ENCODE measurements around the gene GRM1. TPM values are rescaled to one million over a fixed set of nuclear protein-coding genes. Genes with fewer than 3 reads are reported as not detected.

The GRM1 gene
- total and polyA plus RNA-seq, 2 of the 4 experiments (the other 2 are of a cell fraction) = not detected

DNA sequence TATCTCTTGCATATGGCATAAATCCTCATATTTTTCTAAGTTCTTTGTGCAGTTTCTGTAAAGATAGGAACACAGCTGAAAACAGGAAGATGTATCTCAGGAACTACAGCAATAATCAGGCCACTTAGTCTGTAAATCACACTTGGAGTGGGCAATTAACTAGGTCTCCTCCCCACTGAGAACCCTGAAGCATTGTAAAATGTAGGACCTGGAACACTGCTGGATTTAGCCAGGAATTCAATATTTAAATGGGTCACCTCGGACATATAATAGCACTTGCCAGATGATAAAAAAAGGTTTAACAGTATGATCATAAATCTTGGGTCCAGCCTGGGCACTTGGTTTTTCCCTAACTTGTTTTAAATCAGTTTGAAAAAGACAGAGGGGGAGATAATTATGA lies 155.0 kb downstream of the GRM1 start:
- no peak overlapping the region for H3K4ac ChIP-seq (ENCODE audit: low read depth, low read length)
- TF ChIP-seq CEBPB (IDR thresholded peaks at IDR 0.05; ENCODE audit: low read depth, low read length) = no peak
- TF ChIP-seq, protein P1, sequence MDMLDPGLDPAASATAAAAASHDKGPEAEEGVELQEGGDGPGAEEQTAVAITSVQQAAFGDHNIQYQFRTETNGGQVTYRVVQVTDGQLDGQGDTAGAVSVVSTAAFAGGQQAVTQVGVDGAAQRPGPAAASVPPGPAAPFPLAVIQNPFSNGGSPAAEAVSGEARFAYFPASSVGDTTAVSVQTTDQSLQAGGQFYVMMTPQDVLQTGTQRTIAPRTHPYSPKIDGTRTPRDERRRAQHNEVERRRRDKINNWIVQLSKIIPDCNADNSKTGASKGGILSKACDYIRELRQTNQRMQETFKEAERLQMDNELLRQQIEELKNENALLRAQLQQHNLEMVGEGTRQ (IDR thresholded peaks at IDR 0.05; ENCODE audit: low read depth, low read length) = no peak
- TF ChIP-seq POLR2A (IDR thresholded peaks at IDR 0.05; ENCODE audit: low read depth, low read length) = no peak
- no peak for TF ChIP-seq RFX5 (IDR thresholded peaks at IDR 0.05; ENCODE audit: low read depth, low read length)
- in situ Hi-C loops (cut with MboI; ENCODE audit: low sequenced_read_pairs) (no loop called here), dilution Hi-C loops (cut with HindIII; ENCODE audit: low sequenced_read_pairs, unreplicated experiment) (no loop called here), intact Hi-C loops (cut with micrococcal nuclease) (loop anchor here (10.0 kb wide), 1 partner anchor 291 kb away; no protein-coding TSS in a partner anchor)
- H2AK5ac ChIP-seq (ENCODE audit: low read depth, low read length) = no peak overlapping the region
- no peak overlapping the region for H4K8ac ChIP-seq (ENCODE audit: low read depth in 2 of 2, low read length in 2 of 2)
- H3K9me1 ChIP-seq (ENCODE audit: insufficient read depth, low read length) = no peaks in the 10 kb centered on the region
- no CpG with 5 or more reads among the region's 1 CpG for WGBS, 2 experiments (ENCODE audit: extremely low coverage in 2 of 2, insufficient read length in 1 of 2)
- no peak overlapping the region for H2BK15ac ChIP-seq (ENCODE audit: low read depth, low read length)
- no TSS peak for BruUV-seq (replicated peaks)
- H3K79me1 ChIP-seq (ENCODE audit: low read depth in 1 of 2, low read length in 2 of 2) = no peaks in the 10 kb centered on the region
- no peak overlapping the region for H3K56ac ChIP-seq (ENCODE audit: extremely low read depth, insufficient read depth, low read length)
- no peak overlapping the region for H3K4me2 ChIP-seq (ENCODE audit: low read depth, low read length)
- no peak for DNase-seq
- H3K4me1 ChIP-seq (ENCODE audit: control insufficient read depth, insufficient read depth, low read length) = no peaks in the 10 kb centered on the region
- H3K27ac ChIP-seq (ENCODE audit: insufficient read depth, low read length) = no peak overlapping the region
- H2BK5ac ChIP-seq (ENCODE audit: low read depth, low read length, poor library complexity, severe bottlenecking) = no peak overlapping the region
- no peaks in the 10 kb centered on the region for H4K20me1 ChIP-seq (ENCODE audit: insufficient read depth, low read length)
- H2BK20ac ChIP-seq (ENCODE audit: low read depth, low read length) = no peak overlapping the region
- ChIA-PET CTCF (no interaction called here), POLR2A (ENCODE audit: unreplicated experiment) (no interaction called here)
- no peak overlapping the region for H2BK120ac ChIP-seq (ENCODE audit: low read depth, low read length)
- H2AK9ac ChIP-seq (replicated peaks; ENCODE audit: low read depth, low read length, poor library complexity) = no peak overlapping the region
- H3K4me3 ChIP-seq (ENCODE audit: insufficient read depth, low read depth, low read length) = no peak overlapping the region
- no peaks in the 10 kb centered on the region for H3K9me3 ChIP-seq (ENCODE audit: control insufficient read depth, insufficient read depth, low read length)
- H3K36me3 ChIP-seq (ENCODE audit: control insufficient read depth, insufficient read depth, low read length) = no peaks in the 10 kb centered on the region
- H3K18ac ChIP-seq (ENCODE audit: low read depth, low read length) = no peak overlapping the region
- no peak for ATAC-seq (ENCODE audit: low read depth)
- H4K91ac ChIP-seq (ENCODE audit: insufficient read depth, low read depth, low read length) = no peak overlapping the region
- H3K27me3 ChIP-seq (ENCODE audit: control insufficient read depth, insufficient read depth, low read length) = no peaks in the 10 kb centered on the region
- H4K5ac ChIP-seq (ENCODE audit: low read depth, low read length) = no peak overlapping the region
- no peak overlapping the region for H3K9ac ChIP-seq (ENCODE audit: low read depth, low read length)
- H3K14ac ChIP-seq (replicated peaks; ENCODE audit: low read depth, low read length) = no peak overlapping the region
- H3K23ac ChIP-seq (ENCODE audit: low read depth, low read length) = no peak overlapping the region
- no peak overlapping the region for H2AFZ ChIP-seq (replicated peaks; ENCODE audit: low read length, poor library complexity)

Measured in IMR-90 (cell line).